ENCODE data around the gene RPLP1.

Gene RPLP1

GRCh38 chr15:69498282-69498681, 45.7 kb downstream of the RPLP1 start:
- H3K27me3 ChIP-seq (ENCODE audit: control insufficient read depth, insufficient read depth, low read length): no peaks in the 10 kb centered on the region
- no peak overlapping the region for H3K4me2 ChIP-seq (ENCODE audit: low read length)
- H3K9ac ChIP-seq: no peak overlapping the region
- H3K4me3 ChIP-seq (ENCODE audit: low read depth, low read length): no peak overlapping the region
- no peak overlapping the region for H2AFZ ChIP-seq
- H3K36me3 ChIP-seq (ENCODE audit: control insufficient read depth, insufficient read depth, low read length): no peaks in the 10 kb centered on the region
- no peaks in the 10 kb centered on the region for H3K79me2 ChIP-seq
- H3K9me3 ChIP-seq (ENCODE audit: control insufficient read depth, low read length): no peaks in the 10 kb centered on the region
- no peak for TF ChIP-seq CTCF (IDR thresholded peaks at IDR 0.05)
- no peaks in the 10 kb centered on the region for H3K4me1 ChIP-seq
- H3K27ac ChIP-seq: no peak overlapping the region

- no peaks in the 10 kb centered on the region for H3K36me3 ChIP-seq (ENCODE audit: control insufficient read depth, insufficient read depth, low read length)
- no peak overlapping the region for H3K27ac ChIP-seq
- H3K9me3 ChIP-seq (ENCODE audit: control insufficient read depth, low read length): no peaks in the 10 kb centered on the region
- H2AFZ ChIP-seq: no peak overlapping the region
- no peaks in the 10 kb centered on the region for H3K79me2 ChIP-seq
- no peak overlapping the region for H3K9ac ChIP-seq
- H3K4me2 ChIP-seq (ENCODE audit: low read length): no peak overlapping the region
- no peaks in the 10 kb centered on the region for H3K27me3 ChIP-seq (ENCODE audit: control insufficient read depth, insufficient read depth, low read length)
- no peaks in the 10 kb centered on the region for H3K4me1 ChIP-seq
- TF ChIP-seq CTCF (IDR thresholded peaks at IDR 0.05): no peak
- no peak overlapping the region for H3K4me3 ChIP-seq (ENCODE audit: low read depth, low read length)
These were observed 46.4 kb downstream of the RPLP1 start for GRCh38 chr15:69498987-69499386.

- Histone ChIP-seq H3K27me3 (ENCODE audit: control insufficient read depth, insufficient read depth, low read length) (no peaks in the 10 kb centered on the region), H3K9me3 (ENCODE audit: control insufficient read depth, low read length) (no peaks in the 10 kb centered on the region), H3K4me3 (ENCODE audit: low read depth, low read length) (no peak overlapping the region), H3K79me2 (no peaks in the 10 kb centered on the region), H3K9ac (no peak overlapping the region), H2AFZ (no peak overlapping the region), H3K27ac (no peak overlapping the region), H3K4me2 (ENCODE audit: low read length) (no peak overlapping the region), H3K36me3 (ENCODE audit: control insufficient read depth, insufficient read depth, low read length) (no peaks in the 10 kb centered on the region), H3K4me1 (no peaks in the 10 kb centered on the region)
- no peak for TF ChIP-seq CTCF (IDR thresholded peaks at IDR 0.05)
These were observed 47.0 kb downstream of the RPLP1 start for GRCh38 chr15:69499521-69500211.

- Histone ChIP-seq H3K27ac (no peak overlapping the region), H3K9me3 (ENCODE audit: control insufficient read depth, low read length) (no peaks in the 10 kb centered on the region), H3K4me3 (ENCODE audit: low read depth, low read length) (no peak overlapping the region), H3K79me2 (no peaks in the 10 kb centered on the region), H3K4me2 (ENCODE audit: low read length) (no peak overlapping the region), H2AFZ (no peak overlapping the region), H3K36me3 (ENCODE audit: control insufficient read depth, insufficient read depth, low read length) (no peaks in the 10 kb centered on the region), H3K9ac (no peak overlapping the region), H3K27me3 (ENCODE audit: control insufficient read depth, insufficient read depth, low read length) (no peaks in the 10 kb centered on the region), H3K4me1 (no peaks in the 10 kb centered on the region)
- no peak for TF ChIP-seq CTCF (IDR thresholded peaks at IDR 0.05)
These were observed 47.7 kb downstream of the RPLP1 start for GRCh38 chr15:69500339-69500738.

GRCh38 chr15:69501456-69501855, 48.8 kb downstream of the RPLP1 start:
- Histone ChIP-seq H2AFZ (no peak overlapping the region), H3K9me3 (ENCODE audit: control insufficient read depth, low read length) (no peaks in the 10 kb centered on the region), H3K79me2 (no peaks in the 10 kb centered on the region), H3K4me2 (ENCODE audit: low read length) (no peak overlapping the region), H3K4me3 (ENCODE audit: low read depth, low read length) (no peak overlapping the region), H3K27ac (no peak overlapping the region), H3K9ac (no peak overlapping the region), H3K27me3 (ENCODE audit: control insufficient read depth, insufficient read depth, low read length) (no peaks in the 10 kb centered on the region), H3K4me1 (no peaks in the 10 kb centered on the region), H3K36me3 (ENCODE audit: control insufficient read depth, insufficient read depth, low read length) (no peaks in the 10 kb centered on the region)
- no peak for TF ChIP-seq CTCF (IDR thresholded peaks at IDR 0.05)
